ENCODE data around the gene SLC7A14. TPM values are rescaled to one million over a fixed set of nuclear protein-coding genes. Genes with fewer than 3 reads are reported as not detected.

The SLC7A14 gene
- total and polyA plus RNA-seq, 10 of the 15 experiments (the other 5 are each of a cell fraction or from before 2014, with no cell fraction given): not detected

GRCh38 chr3:170476291-170476690 is 109.6 kb downstream of the SLC7A14 start (continued):
- TF ChIP-seq MLLT1 (IDR thresholded peaks at IDR 0.05): no peak
- TF ChIP-seq KAT2A (conservative IDR thresholded peaks at IDR 0.05; ENCODE audit: control insufficient read depth, low read depth, low read length): no peak
- TF ChIP-seq, protein P1, sequence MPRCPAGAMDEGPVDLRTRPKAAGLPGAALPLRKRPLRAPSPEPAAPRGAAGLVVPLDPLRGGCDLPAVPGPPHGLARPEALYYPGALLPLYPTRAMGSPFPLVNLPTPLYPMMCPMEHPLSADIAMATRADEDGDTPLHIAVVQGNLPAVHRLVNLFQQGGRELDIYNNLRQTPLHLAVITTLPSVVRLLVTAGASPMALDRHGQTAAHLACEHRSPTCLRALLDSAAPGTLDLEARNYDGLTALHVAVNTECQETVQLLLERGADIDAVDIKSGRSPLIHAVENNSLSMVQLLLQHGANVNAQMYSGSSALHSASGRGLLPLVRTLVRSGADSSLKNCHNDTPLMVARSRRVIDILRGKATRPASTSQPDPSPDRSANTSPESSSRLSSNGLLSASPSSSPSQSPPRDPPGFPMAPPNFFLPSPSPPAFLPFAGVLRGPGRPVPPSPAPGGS (IDR thresholded peaks at IDR 0.05; ENCODE audit: borderline replicate concordance, insufficient read depth, low read depth, low read length, poor library complexity, severe bottlenecking): no peak
- no peak for TF ChIP-seq NR2F1 (conservative IDR thresholded peaks at IDR 0.05)
- TF ChIP-seq ZBTB11 (CRISPR knock-in tag; IDR thresholded peaks at IDR 0.05): no peak
